GM19328 (cell line): ENCODE data around the gene NDUFS3.

ENCODE experiments used
- ATAC-seq: cut with Tn5 transposase; IDR thresholded peaks from one replicate; pipeline ENCODE4 v1.9.1; 2021; ENCODE audit warnings: mild to moderate bottlenecking, moderate library complexity; ENCODE audit not compliant: unreplicated experiment

NDUFS3 gene

GRCh38 chr11:47628026-47628425, 49.2 kb downstream of the NDUFS3 start:
- no peak for ATAC-seq

DNA sequence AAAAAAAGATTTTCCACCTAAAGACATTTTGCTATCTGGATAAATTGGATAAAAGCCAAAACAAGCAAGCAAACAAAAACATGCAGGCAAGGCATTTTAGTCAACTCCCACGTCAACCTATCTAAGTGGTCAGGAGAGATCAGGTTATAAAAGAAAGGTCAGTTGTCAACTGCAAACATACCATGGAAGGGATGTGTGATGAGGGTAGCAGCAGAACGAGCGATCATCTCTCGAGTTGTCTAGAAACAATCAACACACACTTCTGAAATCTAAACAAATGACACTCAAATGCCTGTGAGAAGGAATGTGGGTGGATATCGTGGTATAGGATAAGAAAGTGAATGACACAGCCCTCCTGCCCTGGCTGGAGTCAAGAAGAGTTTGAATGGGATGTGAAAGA, 52.6 kb downstream of the NDUFS3 start:
- ATAC-seq: no peak
